ENCODE data around the gene RGSL1.

The RGSL1 gene

DNA sequence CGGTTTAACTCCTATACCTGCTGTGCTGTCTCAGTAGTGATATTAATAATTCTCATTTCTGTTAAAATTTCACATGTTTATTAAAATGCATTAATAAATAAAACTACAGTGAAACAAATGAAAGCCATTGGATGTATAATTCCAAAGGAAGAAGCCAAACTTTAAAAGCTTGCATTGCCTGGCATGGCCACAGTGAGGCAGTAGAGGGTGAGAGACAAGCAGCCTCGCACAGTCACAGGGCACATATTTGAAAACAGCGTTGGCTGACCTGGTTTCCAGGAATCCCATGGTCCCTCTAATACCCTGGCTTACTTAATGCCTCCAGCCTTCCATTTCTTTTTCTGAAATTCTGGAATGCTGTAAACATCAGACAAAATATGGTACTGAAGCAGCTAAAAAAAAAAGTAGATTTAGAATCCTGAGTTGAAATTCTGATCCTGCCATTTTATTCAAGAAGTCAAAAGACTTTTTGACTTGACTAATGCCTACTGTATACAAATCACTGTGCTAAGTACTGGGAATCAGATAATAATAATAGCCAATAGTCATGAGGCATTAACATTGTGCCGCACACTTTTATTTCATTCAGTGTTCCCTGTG is 145.8 kb downstream of the RGSL1 start:
- DNase-seq, result no peak

DNA sequence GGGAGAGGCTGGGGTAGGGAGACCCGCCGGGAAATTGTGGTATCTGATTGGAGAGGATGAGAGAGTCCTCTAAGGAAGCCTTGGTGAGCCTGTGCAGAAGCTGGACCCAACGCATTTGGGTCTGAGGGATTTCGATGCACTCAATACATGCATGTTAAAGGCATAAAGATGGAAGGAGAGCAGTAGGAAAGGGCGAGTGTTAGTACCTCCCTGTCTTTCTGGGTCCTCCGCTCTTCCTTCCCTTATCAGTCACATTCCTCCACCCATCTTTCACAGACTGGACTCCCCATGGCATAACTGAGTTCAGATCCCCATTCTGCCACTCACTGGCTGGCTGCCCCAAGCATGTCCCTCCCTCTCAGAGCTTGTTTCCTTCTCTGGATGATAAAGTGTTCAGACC is 147.0 kb downstream of the RGSL1 start:
- no peak for DNase-seq

DNA sequence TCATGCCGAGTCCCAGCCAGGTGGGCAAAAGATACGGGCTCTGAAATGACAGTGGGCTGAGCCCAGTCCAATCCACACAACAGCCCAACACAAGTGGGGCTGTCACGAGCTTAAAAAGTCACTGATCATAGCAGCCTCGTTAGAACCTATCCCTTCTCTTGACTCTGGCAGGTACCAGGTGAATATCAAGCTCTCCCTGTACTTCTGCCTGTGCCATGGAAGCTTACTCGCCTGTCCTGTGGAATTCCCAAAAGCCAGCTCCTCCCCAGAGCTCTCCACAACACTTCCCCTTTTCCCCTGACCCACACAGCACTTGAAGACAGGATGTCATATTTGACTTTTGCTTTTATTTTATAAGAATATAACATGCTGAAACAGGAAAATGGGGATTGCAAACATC is 148.3 kb downstream of the RGSL1 start:
- no peak for DNase-seq

DNA sequence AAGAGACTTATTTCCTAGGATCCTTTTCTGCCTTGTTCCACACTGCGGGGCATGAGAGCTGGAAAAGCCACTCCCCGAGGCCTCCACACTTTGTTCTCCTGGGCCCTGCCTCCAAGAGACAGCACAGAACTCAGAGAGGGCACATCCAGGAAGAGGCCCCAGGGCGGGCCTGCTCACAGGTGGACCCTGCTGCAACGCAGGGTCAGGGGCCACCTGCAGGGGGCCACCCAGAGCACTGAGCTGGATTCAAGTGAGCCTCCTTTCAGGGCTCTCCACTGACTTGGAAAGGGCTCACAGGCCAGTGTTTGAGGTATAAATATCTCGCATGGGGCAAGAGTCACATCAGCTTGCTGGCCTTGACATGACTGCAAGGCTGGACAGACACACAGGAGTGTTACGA is 149.4 kb downstream of the RGSL1 start:
- no peak for DNase-seq

DNA sequence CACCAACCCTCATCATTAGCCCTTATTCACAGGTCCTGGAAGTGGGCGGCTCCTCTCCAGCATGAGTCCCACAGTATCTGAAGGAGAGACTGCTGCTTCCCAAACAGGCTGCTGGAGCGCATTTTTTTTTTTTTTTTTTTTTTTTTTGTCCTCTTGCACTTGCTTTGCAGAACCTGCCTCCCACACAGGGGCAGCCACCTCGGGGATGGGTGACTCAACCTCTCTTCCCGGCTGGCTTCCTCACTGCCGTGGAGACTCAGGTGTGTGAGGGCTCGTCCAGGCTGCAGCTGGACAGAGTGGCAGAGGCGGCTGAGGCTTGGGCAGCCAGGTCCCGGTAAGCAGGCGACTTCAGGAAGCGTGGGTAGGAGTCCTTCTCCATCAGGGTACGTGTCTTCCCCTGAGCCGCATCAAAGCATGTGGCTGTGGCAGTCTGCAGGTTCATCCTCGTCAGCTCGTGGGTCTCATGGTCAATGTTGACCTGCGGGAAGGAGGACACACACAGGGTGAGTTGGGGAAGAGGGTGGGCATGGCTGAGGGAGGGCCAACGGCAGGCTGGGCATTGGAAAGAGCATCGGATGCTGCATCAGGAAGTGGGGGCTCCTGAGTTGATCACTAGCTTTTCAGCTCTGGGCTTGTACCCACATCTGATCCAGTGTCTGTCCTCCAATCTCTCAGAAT is 150.2 kb downstream of the RGSL1 start:
- no peak for DNase-seq

DNA sequence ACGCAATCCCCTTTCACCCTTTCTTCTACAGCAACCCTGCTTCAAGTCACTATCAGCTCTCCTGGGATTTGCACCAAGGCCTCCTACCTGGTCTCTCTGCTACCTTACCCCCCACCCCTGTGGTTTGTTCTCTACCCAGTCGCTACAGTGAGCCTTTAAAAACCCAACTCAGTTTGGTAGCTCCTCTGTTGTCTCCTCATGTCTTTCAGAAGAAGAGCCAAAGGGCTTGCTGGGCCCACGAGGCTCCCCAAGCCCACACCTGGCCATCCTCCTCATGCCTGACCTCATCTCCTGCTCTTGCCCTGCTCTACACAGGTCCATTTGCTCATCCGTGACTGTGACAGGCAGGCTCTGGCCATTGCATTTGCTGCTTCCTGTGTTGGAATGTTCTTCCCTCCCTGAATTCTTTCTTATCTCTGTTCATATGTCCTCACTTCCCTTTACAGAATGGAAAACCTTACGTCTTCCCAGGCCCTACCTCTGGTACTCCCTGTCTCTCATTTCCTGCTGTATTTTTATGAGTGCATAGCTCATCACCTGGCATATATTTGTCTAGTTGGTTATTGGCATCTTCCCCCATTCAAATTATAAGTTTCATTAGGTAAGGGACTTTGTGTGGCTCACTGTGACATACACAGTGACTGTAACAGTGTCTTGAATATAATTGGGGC is 150.9 kb downstream of the RGSL1 start:
- no peak for DNase-seq

DNA sequence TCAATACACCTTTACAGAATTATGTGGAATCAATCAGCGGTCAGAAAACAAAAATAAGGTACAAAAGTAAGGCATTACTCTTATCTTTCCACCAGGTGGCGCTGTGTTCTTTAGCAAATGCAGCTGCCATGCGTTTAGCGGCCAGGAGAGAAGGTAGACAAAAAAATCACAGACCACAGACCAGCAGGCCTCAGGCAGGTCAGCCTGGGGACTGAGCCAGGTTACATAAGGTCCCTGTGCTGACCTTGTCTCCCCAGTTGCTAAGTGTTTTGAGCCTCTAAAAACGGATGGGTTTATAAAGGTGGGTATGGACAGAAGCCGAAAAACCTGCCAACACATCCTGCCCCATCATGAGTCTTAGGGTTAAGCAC is 151.5 kb downstream of the RGSL1 start:
- peak; percentile 29 for DNase-seq

DNA sequence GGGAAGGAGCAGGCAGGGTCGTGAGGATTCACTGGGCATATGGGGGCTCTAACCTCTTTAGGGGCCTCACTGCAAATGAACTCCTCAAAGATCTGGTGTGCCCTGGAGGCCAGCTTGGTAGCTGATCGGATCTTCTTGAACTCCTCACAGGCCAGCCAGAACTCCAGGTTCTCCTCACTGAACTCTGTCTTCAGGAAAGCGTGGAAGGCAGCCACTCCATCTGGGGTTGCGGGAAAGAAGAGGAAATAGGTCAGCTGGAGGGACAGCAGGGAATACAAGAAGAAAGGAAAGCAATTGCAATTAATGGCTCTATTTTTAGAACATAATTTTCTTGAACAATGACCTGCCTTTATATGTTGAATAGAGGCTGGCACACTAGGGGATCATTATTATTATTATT is 152.0 kb downstream of the RGSL1 start:
- DNase-seq, result no peak

DNA sequence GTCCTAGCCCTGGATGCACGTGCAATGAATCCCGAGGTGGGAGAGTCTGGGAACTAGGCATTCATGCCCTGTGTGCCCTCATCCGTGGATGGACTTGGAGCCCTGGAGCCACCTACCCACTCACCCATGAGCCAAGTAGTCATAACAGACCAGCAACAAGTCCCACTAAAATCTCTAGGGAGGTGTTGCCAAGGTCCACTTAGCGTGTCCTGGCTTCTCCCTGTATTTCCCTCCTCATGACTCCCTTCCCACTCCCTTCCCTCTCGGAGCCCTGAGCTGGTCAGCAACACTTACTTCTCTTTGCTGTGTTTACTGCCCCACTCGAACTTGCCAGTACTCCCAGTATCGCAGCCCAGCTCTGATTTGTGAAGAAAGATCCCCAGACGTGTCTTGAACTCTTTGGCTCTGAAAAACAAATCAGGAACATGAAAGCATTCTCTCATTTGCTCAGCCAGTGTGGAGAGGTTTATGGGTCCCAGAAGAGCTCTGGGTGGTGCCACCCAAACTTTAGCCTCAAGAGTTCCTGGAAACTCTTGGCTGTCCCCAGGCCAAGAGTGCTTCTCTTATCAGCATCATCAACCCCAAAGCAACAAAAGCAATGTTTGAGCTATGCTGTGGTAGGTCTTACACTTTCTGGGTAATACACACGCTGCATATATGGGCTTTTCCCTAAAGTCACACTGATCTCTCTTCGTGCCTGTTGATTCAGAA is 153.1 kb downstream of the RGSL1 start:
- DNase-seq, result peak; percentile 46

DNA sequence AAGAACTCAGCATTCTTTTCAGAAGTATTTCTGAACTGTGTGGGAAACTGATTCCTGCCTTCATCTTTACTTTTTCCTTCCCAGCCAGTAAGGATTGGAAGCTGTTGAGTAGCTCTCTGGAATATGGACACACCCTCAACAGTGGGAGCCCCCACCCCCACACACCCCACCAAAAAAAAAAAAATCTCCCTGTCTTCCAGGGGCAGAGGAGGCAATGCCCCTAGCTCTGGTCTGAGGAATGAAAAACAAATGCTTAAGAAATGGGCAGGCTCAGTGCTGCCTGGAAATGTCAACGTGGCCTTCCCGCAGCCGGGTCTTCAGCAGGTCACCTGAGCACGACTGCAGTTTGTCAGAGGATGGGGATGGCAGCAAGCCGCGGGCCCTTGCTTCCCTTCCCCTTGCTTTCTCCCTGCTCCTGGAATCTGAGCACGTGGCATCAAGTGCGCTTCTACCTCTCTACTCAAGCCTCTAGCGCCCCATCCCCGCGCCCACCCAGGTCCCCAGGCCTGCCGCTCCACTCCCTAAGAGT is 153.8 kb downstream of the RGSL1 start:
- DNase-seq, result no peak

DNA sequence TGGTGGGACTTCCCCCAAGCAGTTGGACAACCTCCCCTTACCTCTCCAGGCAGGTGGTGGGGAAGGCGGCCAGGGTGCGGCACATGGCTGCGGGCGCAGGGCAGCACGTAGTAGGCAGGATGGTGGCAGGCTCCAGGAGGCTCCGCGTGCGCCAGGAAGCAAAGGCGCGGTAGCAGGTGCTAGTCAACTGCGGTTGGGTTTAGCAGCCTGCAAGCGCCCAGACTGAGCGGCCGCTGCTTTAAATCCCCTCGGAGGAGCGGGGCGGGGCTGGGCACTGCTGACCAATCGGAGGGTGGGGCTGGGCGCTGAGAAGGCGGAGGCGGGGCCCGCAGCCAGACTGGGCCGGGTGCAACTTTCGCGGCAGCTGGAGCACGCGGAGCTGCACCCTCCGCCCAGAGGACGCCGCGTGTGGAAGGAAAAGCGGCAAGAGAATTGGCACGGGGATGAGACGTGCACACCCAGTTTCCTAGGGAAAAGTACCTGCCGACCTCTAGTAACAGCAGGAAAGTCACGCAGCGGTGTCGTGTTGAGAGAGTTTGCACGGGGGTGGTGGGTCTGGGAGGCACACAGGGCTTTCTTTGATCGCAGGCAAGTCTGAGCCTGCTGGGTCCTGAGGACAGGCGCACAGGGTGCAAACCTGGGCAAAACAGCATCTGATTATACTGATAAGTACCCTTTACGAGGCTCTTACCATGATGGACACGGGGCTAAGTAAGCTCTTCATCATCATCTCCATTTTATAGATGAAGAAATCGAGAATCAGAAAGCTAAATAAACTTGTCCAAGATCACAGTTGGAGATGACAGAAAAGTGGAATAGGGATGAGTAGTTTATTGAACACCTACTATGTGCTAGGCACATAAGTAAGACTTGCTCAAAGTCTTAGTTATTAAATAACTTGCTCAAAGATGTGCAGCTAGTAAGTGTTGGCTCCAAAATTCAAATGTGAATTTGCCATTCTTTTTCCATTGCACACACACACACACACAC is 154.5 kb downstream of the RGSL1 start, which contains the start of gene RGS16:
RGS16 (minus strand) TSS at position 215 of the 990 bp plus-strand sequence; CDS start at position 85, 130 bp downstream.
- DNase-seq, result peak; percentile 68

DNA sequence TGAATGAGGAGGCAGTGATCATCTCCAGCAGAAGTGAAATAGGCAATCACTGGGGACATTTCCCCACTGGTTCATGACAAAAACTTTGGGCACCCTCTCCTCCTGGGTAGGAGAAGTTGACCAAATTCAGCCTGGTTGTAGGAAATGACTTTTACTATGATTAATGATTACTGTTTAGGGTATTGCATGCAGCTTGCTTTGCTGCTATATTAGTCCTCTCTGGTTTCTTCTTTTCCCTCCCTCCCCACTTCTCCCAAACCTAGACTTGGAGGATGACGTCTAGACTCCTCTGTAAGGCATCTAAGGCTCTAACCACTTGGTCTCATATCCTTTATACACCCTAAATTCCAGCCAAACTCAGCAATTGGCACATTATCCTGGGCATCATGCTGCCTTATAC is 157.6 kb downstream of the RGSL1 start:
- DNase-seq, result no peak

DNA sequence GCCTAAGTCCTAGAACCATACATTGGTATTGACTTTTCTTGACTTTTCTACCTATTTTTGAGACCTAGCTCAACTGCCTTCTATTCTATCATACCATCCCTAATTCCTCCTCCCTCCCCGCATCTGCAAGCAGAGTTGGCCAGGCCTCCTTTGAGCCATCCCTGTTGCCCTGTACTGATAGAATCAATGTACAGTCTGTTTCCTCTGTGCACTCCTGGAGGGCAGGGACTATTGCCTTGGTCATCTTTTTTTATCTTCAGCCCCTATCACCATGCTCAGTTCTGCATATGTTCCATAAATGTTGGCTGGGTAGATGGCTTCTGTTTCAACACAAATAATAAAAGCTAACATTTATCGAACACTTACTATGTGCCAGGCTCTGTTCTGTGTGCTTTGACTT is 158.3 kb downstream of the RGSL1 start:
- DNase-seq, result no peak

DNA sequence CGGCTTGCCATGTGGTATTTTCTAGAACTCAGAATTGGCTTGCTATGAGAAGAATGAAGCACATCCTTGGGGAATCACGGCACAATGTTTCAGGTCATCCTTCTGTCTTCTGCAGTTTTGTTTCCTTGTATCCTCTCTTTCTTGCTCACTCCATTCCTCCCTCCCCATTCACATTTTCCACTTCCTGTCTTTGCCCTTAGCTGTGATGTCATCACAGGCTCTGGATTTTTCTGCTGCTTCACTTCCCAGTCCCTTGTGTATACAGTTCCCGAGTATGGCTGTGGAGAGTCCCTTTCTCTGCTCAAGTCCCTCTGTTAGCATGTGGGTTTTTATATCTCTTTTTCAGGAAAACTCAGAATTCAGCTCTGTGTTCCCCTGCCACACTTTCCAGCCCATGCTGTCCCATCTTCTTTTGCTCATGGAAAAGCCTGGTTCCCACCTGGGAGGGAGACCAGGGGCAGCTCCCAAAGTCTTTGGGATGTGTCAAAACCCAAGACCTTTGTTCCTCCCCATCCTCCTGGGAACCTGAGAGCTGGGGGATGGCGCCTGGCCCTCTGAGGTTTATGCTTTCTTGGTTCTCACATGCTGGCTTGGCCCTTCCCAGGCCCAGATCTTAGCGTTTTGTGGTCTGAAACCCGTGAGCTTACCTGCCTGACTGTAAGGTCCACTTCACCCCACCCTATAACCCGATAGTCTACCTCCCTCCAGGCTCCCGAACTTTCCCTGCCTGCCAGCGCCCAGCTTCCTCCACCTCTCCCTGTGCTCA is 159.1 kb downstream of the RGSL1 start:
- no peak for DNase-seq
